Keratinocyte (primary cell): ENCODE results near the gene GPR21. TPM values are rescaled to one million over a fixed set of nuclear protein-coding genes. Genes with fewer than 3 reads are reported as not detected.

Source experiments
- DNase-seq: peaks from one replicate; pipeline ENCODE4 v3.0.0-alpha.2; 2011; ENCODE audit warnings: low read depth, missing footprints, low spot score
- FAIRE-seq: peaks from 2 replicates; lab custom pipeline; 2011; peaks lifted over from hg19 to GRCh38; lab: Jason Lieb, UNC
- H2AFZ ChIP-seq: 2 replicates; pipeline ENCODE4 v1.6.0; 2012; ENCODE audit warnings: low read length, control low read depth, inconsistent platforms; ENCODE audit not compliant: control insufficient read depth
- H3K27ac ChIP-seq: 2 replicates; pipeline ENCODE4 v1.5.1; 2011; ENCODE audit warnings: low read length; ENCODE audit not compliant: control insufficient read depth, insufficient read depth
- H3K27me3 ChIP-seq: 3 replicates; pipeline ENCODE4 v1.6.0; 2011; ENCODE audit warnings: low read length; ENCODE audit not compliant: control insufficient read depth, insufficient read depth; ENCODE audit errors: extremely low read depth
- H3K36me3 ChIP-seq, 2 experiments: 2 replicates in 1 of 2; 3 replicates in 1 of 2; pipeline ENCODE4 v1.5.1; 2011; ENCODE audit warnings: low read length in 2 of 2, mild to moderate bottlenecking in 1 of 2; ENCODE audit not compliant: control insufficient read depth in 2 of 2, insufficient read depth in 2 of 2; ENCODE audit errors: extremely low read depth in 1 of 2
- H3K4me1 ChIP-seq: 3 replicates; pipeline ENCODE4 v1.5.1; 2011; ENCODE audit warnings: low read length; ENCODE audit not compliant: control insufficient read depth, insufficient read depth; ENCODE audit errors: extremely low read depth
- H3K4me2 ChIP-seq: 3 replicates; pipeline ENCODE4 v1.6.0; 2011; ENCODE audit warnings: low read depth, low read length; ENCODE audit not compliant: control insufficient read depth, insufficient read depth; ENCODE audit errors: extremely low read depth
- H3K4me3 ChIP-seq, 3 experiments: fragments of 200-600 bp in 1 of 3; sonication (generic) in 1 of 3; 2 replicates in 2 of 3; 3 replicates in 1 of 3; pipeline ENCODE4 v1.5.1; 2011 to 2016; ENCODE audit warnings: low read length in 3 of 3, mild to moderate bottlenecking in 3 of 3, control low read depth in 2 of 3, inconsistent platforms in 1 of 3, low read depth in 1 of 3, mixed read lengths in 1 of 3, mixed run types in 1 of 3, moderate library complexity in 1 of 3; ENCODE audit not compliant: control insufficient read depth in 2 of 3, insufficient read depth in 2 of 3; ENCODE audit errors: extremely low read depth in 1 of 3
- H3K79me2 ChIP-seq: 2 replicates; pipeline ENCODE4 v1.6.0; 2012; ENCODE audit warnings: low read length; ENCODE audit not compliant: control insufficient read depth, insufficient read depth
- H3K9ac ChIP-seq: 3 replicates; pipeline ENCODE4 v1.6.0; 2011; ENCODE audit warnings: low read length; ENCODE audit not compliant: control insufficient read depth, insufficient read depth; ENCODE audit errors: extremely low read depth
- H3K9me1 ChIP-seq: 3 replicates; pipeline ENCODE4 v1.6.0; 2011; ENCODE audit warnings: low read length; ENCODE audit not compliant: control insufficient read depth, insufficient read depth; ENCODE audit errors: extremely low read depth
- H3K9me3 ChIP-seq: 2 replicates; pipeline ENCODE4 v1.5.1; 2012; ENCODE audit warnings: low read depth, low read length; ENCODE audit not compliant: control insufficient read depth
- H4K20me1 ChIP-seq: 3 replicates; pipeline ENCODE4 v1.6.0; 2011; ENCODE audit warnings: low read length; ENCODE audit not compliant: control insufficient read depth, insufficient read depth; ENCODE audit errors: extremely low read depth
- CTCF ChIP-seq, 3 experiments: IDR thresholded peaks in 1 of 3; conservative IDR thresholded peaks in 1 of 3; optimal IDR thresholded peaks in 1 of 3; 2 replicates in 2 of 3; 3 replicates in 1 of 3; pipeline versions ENCODE3 to v1.5.1; 2011; ENCODE audit warnings: low read length in 3 of 3, mild to moderate bottlenecking in 3 of 3, moderate library complexity in 2 of 3, control low read depth in 1 of 3, inconsistent platforms in 1 of 3; ENCODE audit not compliant: insufficient read depth in 2 of 3; ENCODE audit errors: extremely low read depth in 1 of 3
- EZH2 ChIP-seq: IDR thresholded peaks from one replicate; pipeline ENCODE4 v1.6.1; 2012; ENCODE audit warnings: inconsistent platforms, mild to moderate bottlenecking, low read length, moderate library complexity
- dilution Hi-C: fragments of 300-500 bp; cut with MboI; formaldehyde crosslinking; loops from one replicate; pipeline ENCODE4 v1.7.0; 2020; ENCODE audit warnings: low sequenced_read_pairs; ENCODE audit not compliant: extremely low pct_ligation_motif_present
- polyA plus RNA-seq, 5 experiments: library from polyadenylated mRNA; depleted of rRNA in 3 of 5; stranded (reverse) in 3 of 5; stranded (forward) in 1 of 5; unstranded in 1 of 5; fragments of >200 nt; gene quantifications; 1 replicate in 1 of 5; 2 replicates in 3 of 5; 3 replicates in 1 of 5; pipeline versions ENCODE4 v1.2.1 to v1.2.3, GENCODE V29; 2011 to 2012; ENCODE audit warnings: missing spikeins in 2 of 5, low read depth in 1 of 5, low replicate concordance in 1 of 5

The GPR21 gene
- polyA plus RNA-seq, 1 donor (not counting 4 experiments of a cell fraction or from before 2014, with no cell fraction given): 0.25 TPM

- Histone ChIP-seq H3K4me2 (no peak overlapping the region), H3K9ac (no peak overlapping the region), H3K9me1 (no peaks in the 10 kb centered on the region), H3K4me3 (no peak overlapping the region), H3K9me3 (no peaks in the 10 kb centered on the region), H3K27ac (no peak overlapping the region), H2AFZ (no peak overlapping the region), H3K4me1 (no peaks in the 10 kb centered on the region), H3K79me2 (no peaks in the 10 kb centered on the region), H4K20me1 (no peaks in the 10 kb centered on the region), H3K36me3 (peaks cover 4 to 12% of the 10 kb centered on the region in 2 experiments), H3K27me3 (no peaks in the 10 kb centered on the region)
- DNase-seq (no peak), FAIRE-seq (no peak)
- TF ChIP-seq EZH2 (no peak), CTCF (optimal IDR thresholded peaks at IDR 0.05 in 1 of 3, IDR thresholded peaks at IDR 0.05 in 1 of 3, conservative IDR thresholded peaks at IDR 0.05 in 1 of 3; ENCODE audit: extremely low read depth in 1 of 3, insufficient read depth in 2 of 3, low read length in 3 of 3) (no peak)
- dilution Hi-C loops: no loop called here
Measured at GRCh38 chr9:123064716-123065115, 31.2 kb downstream of the GPR21 start.

GRCh38 chr9:123065196-123065595, 31.7 kb downstream of the GPR21 start:
- Histone ChIP-seq H3K4me3 (no peak overlapping the region), H3K9me1 (no peaks in the 10 kb centered on the region), H4K20me1 (no peaks in the 10 kb centered on the region), H3K9me3 (no peaks in the 10 kb centered on the region), H3K9ac (no peak overlapping the region), H3K79me2 (no peaks in the 10 kb centered on the region), H3K4me2 (no peak overlapping the region), H3K36me3 (peaks cover 5 to 15% of the 10 kb centered on the region in 2 experiments), H2AFZ (no peak overlapping the region), H3K4me1 (no peaks in the 10 kb centered on the region), H3K27ac (no peak overlapping the region), H3K27me3 (no peaks in the 10 kb centered on the region)
- FAIRE-seq (no peak), DNase-seq (no peak)
- TF ChIP-seq CTCF (optimal IDR thresholded peaks at IDR 0.05 in 1 of 3, IDR thresholded peaks at IDR 0.05 in 1 of 3, conservative IDR thresholded peaks at IDR 0.05 in 1 of 3; ENCODE audit: extremely low read depth in 1 of 3, insufficient read depth in 2 of 3, low read length in 3 of 3) (no peak), EZH2 (no peak)
- dilution Hi-C loops: no loop called here
